Measurements from ENCODE around the gene LIN7A. TPM values are rescaled to one million over a fixed set of nuclear protein-coding genes. Genes with fewer than 3 reads are reported as not detected.

LIN7A gene
- 6.3 and 8.5 TPM in 2 replicates for total RNA-seq

GRCh38 chr12:80937391-80938238, at the start of gene LIN7A:
Gene LIN7A, minus strand, starts transcription at chr12:80937934. Its CDS starts 212 bp downstream, at chr12:80937722.

Small RNAs within 50 kb of the gene (small RNA-seq; reads per million reads assigned to genes)
- gene MIR617: not detected
- not detected for gene MIR618

Other genes with a start within 250 kb of the LIN7A start
- gene MYF6, start 230.3 kb downstream of the LIN7A start, total RNA-seq: under 0.01 TPM in 1 of 2 replicates, not detected in the other
- gene MYF5, start 221.0 kb downstream of the LIN7A start, total RNA-seq: not detected in 2 replicates
- gene ACSS3, start 140.1 kb upstream of the LIN7A start, total RNA-seq: 4.9 and 9.2 TPM in 2 replicates

Data from subcutaneous preadipocyte (primary cell).